NCI-H2107 treated with DMSO at 0.1 percent for 48 hours (cell line): Measurements from ENCODE around the gene OTULIN.

ENCODE experiments used
- DNase-seq: peaks from one replicate; lab custom pipeline; 2025; ENCODE audit not compliant: unreplicated experiment; lab: John Stamatoyannopoulos, UW

The OTULIN gene

DNA sequence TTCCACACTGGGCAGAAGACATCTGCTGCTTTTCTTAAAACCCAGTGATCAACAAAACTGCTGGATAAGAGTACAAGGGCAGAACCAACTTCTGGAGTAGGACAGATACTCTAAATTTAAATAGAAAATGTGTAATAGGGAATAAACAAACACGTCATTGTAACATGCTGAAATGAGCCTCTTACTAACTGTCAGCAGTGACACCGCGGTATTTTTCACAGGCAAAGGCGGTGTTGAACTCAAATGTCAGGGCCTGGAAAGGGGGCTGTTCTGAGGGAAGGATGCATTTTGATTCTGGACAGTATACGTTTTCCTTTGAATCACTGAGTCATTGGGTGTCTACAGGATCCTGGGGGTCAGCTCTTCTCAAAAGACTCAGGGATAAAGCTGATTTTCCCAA, 73.5 kb downstream of the OTULIN start:
- DNase-seq: no peak

- DNase-seq: no peak
Observed at GRCh38 chr5:14739538-14739937, 75.0 kb downstream of the OTULIN start.

GRCh38 chr5:14739981-14740380, 75.5 kb downstream of the OTULIN start:
- DNase-seq: no peak

DNA sequence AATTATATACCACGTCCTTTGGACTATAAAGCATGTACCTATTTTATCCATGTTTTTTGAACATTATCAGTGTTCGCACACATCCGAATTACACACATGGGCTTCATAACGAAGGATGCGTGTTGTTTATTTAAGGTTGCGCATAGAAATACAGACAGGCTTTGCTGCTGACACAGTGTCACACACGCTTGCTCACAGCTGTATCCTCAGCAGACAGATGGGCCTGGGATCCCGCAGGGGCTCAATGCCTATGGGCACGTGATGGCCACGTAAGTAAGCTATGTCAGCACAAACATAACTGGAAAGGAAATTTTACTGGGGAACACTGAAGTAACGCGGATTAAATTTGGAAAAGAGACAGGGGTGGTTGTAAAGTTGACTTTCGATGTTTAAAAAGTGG, 76.6 kb downstream of the OTULIN start:
- no peak for DNase-seq

DNA sequence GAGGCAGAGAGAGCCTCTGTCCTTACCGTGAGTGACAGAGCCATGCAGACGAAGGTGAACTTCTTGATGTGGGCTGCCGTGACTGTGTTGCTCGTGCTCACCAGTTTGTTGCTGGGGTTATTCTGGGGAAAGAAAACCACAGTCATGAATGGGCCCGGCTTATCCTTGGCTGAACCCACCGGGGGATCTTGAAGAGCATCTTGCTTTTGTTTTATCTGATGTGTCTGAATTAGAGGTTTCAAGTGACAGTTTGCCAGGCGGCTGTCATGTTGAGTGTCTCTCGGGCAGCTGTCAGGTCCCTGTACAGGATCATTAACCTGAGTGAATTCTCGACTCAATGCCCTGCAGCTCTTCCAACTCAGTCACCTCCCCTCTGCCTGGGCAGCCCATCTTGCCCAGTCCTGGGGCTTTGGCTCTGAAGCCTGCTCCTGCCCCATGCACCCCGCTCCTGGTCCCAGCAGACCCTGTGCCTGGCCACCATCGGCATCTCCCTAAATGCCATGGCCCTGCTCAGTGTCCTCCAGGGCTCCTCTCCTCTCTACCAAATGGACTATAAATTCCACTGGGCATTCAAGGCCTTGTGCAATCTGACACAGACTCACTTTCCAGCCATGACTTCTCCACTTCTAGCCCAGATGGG, 77.4 kb downstream of the OTULIN start:
- peak; percentile 78 for DNase-seq

DNA sequence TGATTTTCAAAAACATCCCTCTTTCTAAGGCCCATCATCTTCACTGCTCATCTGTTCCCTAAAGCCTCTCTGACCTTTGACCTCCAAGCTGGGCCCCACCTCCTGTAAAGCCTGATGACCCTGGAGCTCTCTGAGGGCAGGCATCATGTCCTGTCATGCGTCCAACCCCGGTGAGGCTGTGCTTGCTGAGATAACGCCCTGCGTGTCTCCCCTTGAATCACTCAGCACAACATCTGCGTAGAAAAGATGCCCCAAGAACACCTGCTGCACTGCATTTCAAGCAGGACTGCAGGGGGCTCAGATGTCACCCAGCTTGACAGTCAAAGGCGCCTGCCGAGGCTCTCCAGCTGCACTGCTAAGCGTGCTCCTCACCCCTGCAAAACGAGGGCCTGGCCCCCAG, 78.0 kb downstream of the OTULIN start:
- DNase-seq: peak; percentile 61

DNA sequence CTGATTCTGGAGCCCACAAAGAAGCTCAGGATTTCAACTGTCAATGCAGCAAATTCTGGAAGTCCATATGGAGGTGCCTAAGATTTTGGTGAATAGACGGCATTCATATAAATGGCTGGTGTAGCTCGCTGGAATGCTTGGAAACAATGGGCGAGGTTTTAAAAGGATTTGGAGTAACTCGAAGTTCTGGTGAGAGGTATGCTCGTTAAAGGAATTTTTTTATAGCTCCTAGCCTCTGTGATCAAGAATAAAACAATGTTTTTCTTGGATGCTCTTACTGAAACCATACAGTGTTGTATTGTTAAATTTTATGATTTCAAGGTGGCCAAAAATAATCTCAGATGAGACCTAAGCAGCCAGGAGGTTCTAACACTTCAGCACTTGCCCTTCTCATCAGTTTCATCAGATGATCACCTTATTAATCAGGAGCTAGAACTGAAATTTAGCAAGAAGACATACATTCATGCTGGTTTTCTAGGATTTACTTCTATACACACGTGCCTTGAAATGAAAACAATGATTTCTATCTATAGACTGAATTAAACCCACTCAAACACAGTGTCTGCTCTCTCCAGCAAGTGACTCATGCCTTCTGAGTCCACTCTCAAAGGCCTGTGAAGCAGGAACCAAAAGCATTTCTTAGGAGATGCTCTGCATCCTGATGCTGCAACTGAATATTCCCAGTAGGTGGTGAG, 79.2 kb downstream of the OTULIN start:
- DNase-seq: no peak

DNA sequence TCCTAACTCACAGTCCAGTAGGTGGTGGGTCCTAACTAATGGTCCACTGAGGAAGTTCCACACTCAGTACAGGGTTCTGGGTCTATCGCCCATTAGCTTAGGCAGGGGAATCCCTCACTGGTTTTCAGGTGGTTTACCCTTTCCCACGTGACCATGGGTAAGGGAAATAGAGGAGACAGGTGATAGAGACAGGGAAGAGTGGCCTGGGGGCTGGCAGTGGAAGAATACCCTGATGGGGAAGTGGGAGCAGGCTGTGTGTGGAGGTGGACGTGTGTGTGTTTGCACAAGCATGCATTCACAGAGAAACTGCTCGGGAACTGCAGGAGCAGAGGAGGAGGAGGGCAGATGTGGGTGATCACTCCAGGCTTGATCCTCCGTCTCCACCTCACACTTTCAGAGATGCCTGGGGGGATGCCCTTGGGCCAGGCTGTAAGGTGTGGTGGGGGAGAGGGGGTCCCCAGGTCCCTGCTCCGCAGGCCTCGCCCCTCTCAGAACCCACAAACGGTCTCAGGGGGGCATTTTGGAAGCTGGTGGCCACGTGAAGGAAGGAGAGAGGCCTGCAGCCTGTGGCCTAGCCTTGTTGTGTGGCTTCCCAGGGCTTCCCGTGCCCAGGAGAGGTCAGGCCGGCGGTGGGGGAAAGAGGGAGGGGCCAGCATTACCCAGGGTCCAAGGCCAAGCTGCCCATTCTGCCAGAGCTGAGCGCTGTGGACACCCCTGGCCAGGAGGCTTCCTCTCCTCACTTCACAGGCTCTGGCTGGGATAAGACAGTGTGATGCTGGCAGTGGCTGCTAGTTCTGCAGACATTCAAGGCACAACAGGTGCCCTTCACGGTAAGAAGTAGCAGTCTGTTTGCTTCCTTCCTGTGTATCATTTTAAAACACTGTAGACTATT, 80.0 kb downstream of the OTULIN start:
- DNase-seq: no peak

DNA sequence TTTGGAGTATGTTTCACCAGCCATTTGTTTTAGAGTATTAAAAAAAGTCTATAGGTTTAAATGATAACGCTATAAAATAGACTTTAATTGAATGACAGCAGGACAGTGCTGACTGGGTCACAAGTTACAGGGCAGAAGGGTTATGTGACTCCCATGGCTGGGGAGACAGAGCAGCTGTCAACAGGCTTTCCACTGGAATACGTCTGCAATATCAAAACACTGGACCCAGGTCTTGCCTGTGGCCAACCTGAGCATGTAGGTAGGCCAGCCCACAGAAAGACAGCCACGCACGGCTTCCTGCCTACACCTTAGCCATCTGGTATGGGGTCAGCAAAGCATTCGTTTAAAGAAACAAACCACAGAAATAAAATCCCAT, 80.7 kb downstream of the OTULIN start:
- DNase-seq: no peak

DNA sequence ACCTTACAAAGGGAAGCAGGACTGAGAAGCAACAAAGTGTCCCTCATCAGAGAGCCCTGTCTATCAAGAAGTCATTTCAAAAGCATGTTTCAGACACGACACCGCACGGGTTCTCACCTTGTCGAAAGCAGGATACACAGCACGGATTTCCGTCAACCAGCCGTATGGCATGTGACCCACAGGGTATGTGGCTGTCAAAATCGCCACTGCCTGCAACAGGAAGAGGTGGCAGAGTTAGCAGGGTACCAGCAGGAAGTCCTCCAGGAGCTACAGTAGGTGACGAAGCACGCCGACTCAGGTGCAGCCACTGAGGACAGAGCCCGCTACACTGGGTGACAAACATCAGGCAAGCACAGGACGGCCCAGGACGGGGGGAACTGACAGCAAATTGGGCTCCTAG, 81.2 kb downstream of the OTULIN start:
- DNase-seq: no peak

GRCh38 chr5:14748180-14748900, 83.8 kb downstream of the OTULIN start:
- DNase-seq: no peak
